Sigmoid colon (tissue), 7 donors: ENCODE results near the gene ARSG. TPM values are rescaled to one million over a fixed set of nuclear protein-coding genes. Genes with fewer than 3 reads are reported as not detected.
"Not testable (repeated sequence)": the region's sequence is repeated elsewhere in the genome, so short reads cannot be mapped to it uniquely, and the experiment has no call there.

Experiments used
- DNase-seq: peaks from one replicate; pipeline ENCODE4 v3.0.0-alpha.2; 2019
- H3K27ac ChIP-seq, 4 donors: fragments of 200-600 bp; sonication (generic); one replicate each; pipeline ENCODE4 v1.5.1; 2016 to 2019; ENCODE audit warnings: mild to moderate bottlenecking in 1 of 4
- H3K27me3 ChIP-seq, 3 donors: fragments of 200-600 bp; sonication (generic); one replicate each; pipeline ENCODE4 v1.5.1; 2019; ENCODE audit warnings: mild to moderate bottlenecking in 1 of 3
- H3K36me3 ChIP-seq, 4 donors: fragments of 200-600 bp; sonication (generic); one replicate each; pipeline ENCODE4 v1.5.1; 2016 to 2019
- H3K4me1 ChIP-seq, 4 donors: fragments of 200-600 bp; sonication (generic); one replicate each; pipeline ENCODE4 v1.5.1; 2017 to 2019
- H3K4me3 ChIP-seq, 4 donors: fragments of 200-600 bp; sonication (generic); one replicate each; pipeline ENCODE4 v1.5.1; 2017 to 2019; ENCODE audit warnings: mild to moderate bottlenecking in 2 of 4, moderate library complexity in 1 of 4
- H3K9me3 ChIP-seq, 4 donors: fragments of 200-600 bp in 3 of 4; sonication (generic) in 3 of 4; one replicate each; pipeline versions ENCODE4 v1.5.1 to v1.6.1; 2013 to 2019
- CTCF ChIP-seq, 4 experiments: fragments of 450-650 bp in 3 of 4; fragments of 200-600 bp in 1 of 4; IDR thresholded peaks; one replicate each; pipeline ENCODE4 v1.5.1; 2016 to 2019; ENCODE audit warnings: antibody characterized with exemption in 4 of 4, mild to moderate bottlenecking in 3 of 4, moderate library complexity in 2 of 4
- EP300 ChIP-seq, 4 donors: sonication (generic); formaldehyde crosslinking; IDR thresholded peaks; one replicate each; pipeline ENCODE4 v1.6.1; 2017; ENCODE audit warnings: antibody characterized with exemption in 4 of 4
- POLR2A ChIP-seq, 2 donors: fragments of 450-650 bp; IDR thresholded peaks; one replicate each; pipeline ENCODE4 v1.6.1; 2016; ENCODE audit warnings: antibody characterized with exemption in 2 of 2, mild to moderate bottlenecking in 2 of 2, moderate library complexity in 2 of 2
- POLR2AphosphoS5 ChIP-seq, 4 donors: sonication (generic); formaldehyde crosslinking; IDR thresholded peaks; one replicate each; pipeline ENCODE4 v1.6.1; 2017; ENCODE audit warnings: antibody characterized with exemption in 4 of 4
- WGBS, 2 donors: extraction: QIAGEN DNeasy Blood & Tissue Kit; methylation state at CpG; one replicate each; pipeline ENCODE4 v1.1.7; 2013; 5-methylcytosine and 5-hydroxymethylcytosine counted together
- intact Hi-C: fragments of 100-400 bp; cut with DNase I; formaldehyde crosslinking; loops from one replicate; pipeline ENCODE4 v1.15.1; 2023
- polyA plus RNA-seq, 3 donors: library from polyadenylated mRNA; stranded (reverse); fragments of 200-250 nt; gene quantifications; one replicate each; pipeline ENCODE4 v1.2.3, GENCODE V29; 2013
- total RNA-seq, 4 donors: library from RNA; depleted of rRNA; stranded (reverse); fragments of >200 nt; gene quantifications; one replicate each; pipeline ENCODE4 v1.1.0, GENCODE V29; 2016
- donor health status: healthy with polysubstance abuse.
- donor health status: Bipolar disorder and iron deficiency.
- donor health status: healthy.

Gene ARSG
- total and polyA plus RNA-seq, 7 donors, result under 0.01 to 3.0 (median 1.8) TPM

- no peaks in the 10 kb centered on the region for H3K9me3 ChIP-seq
- peak overlapping the region; percentile 95 to 99 (median 98) for H3K27ac ChIP-seq
- 1 to 2% methylated on average over 19 of the region's 19 CpGs for WGBS, 2 donors
- TF ChIP-seq POLR2A (IDR thresholded peaks at IDR 0.05) (no peak), EP300 (IDR thresholded peaks at IDR 0.05) (no peak)
- peak; percentile 88 for DNase-seq
- H3K4me3 ChIP-seq, result peak overlapping the region; percentile 80 to 91 (median 80)
- peaks cover 0 to 34% (median 4%) of the 10 kb centered on the region in 4 donors for H3K36me3 ChIP-seq
- H3K4me1 ChIP-seq, result peaks cover 0 to 21% (median 11%) of the 10 kb centered on the region in 4 donors
- intact Hi-C loops, result loop anchor here (2.0 to 5.0 kb wide), 3 partner anchors 44 to 264 kb away; partner anchors contain the start of genes PRKAR1A and WIPI1
- H3K27me3 ChIP-seq, result no peaks in the 10 kb centered on the region
These were observed 43.0 kb upstream of the ARSG start for GRCh38 chr17:68248199-68248825.

GRCh38 chr17:68248891-68249290 is 42.4 kb upstream of the ARSG start:
- Histone ChIP-seq H3K4me3 (peak overlapping the region in 2 of 4 donors; percentile 81 to 91), H3K27me3 (no peaks in the 10 kb centered on the region), H3K4me1 (peaks cover 0 to 21% (median 11%) of the 10 kb centered on the region in 4 donors), H3K9me3 (no peaks in the 10 kb centered on the region), H3K27ac (peak overlapping the region; percentile 95 to 99 (median 98)), H3K36me3 (peaks cover 0 to 40% (median 5%) of the 10 kb centered on the region in 4 donors)
- DNase-seq, result no peak
- intact Hi-C loops, result loop anchor here (2.0 to 5.0 kb wide), 3 partner anchors 44 to 263 kb away; partner anchors contain the start of genes PRKAR1A and WIPI1
- TF ChIP-seq CTCF (IDR thresholded peaks at IDR 0.05) (no peak), POLR2AphosphoS5 (IDR thresholded peaks at IDR 0.05) (no peak), EP300 (IDR thresholded peaks at IDR 0.05) (no peak), POLR2A (IDR thresholded peaks at IDR 0.05) (no peak)
- 61 to 71% methylated on average over 5 of the region's 5 CpGs for WGBS, 2 donors

GRCh38 chr17:68249354-68249765 is 41.9 kb upstream of the ARSG start:
- no peak for TF ChIP-seq EP300 (IDR thresholded peaks at IDR 0.05)
- TF ChIP-seq POLR2A (IDR thresholded peaks at IDR 0.05), result no peak
- TF ChIP-seq CTCF (IDR thresholded peaks at IDR 0.05), result no peak
- TF ChIP-seq POLR2AphosphoS5 (IDR thresholded peaks at IDR 0.05), result no peak
- peak overlapping the region; percentile 95 to 99 (median 98) for H3K27ac ChIP-seq
- no peaks in the 10 kb centered on the region for H3K27me3 ChIP-seq
- no peak overlapping the region for H3K4me3 ChIP-seq
- no peak for DNase-seq
- H3K4me1 ChIP-seq, result peaks cover 0 to 21% (median 11%) of the 10 kb centered on the region in 4 donors
- no peaks in the 10 kb centered on the region for H3K9me3 ChIP-seq
- peaks cover 0 to 44% (median 7%) of the 10 kb centered on the region in 4 donors for H3K36me3 ChIP-seq
- WGBS, 2 donors, result 66 to 68% methylated on average over 7 of the region's 7 CpGs
- intact Hi-C loops, result loop anchor here (2.0 to 5.0 kb wide), 3 partner anchors 45 to 263 kb away; partner anchors contain the start of genes PRKAR1A and WIPI1

GRCh38 chr17:68253426-68253825 is 37.9 kb upstream of the ARSG start:
- H3K9me3 ChIP-seq, H3K4me3 ChIP-seq, H3K27ac ChIP-seq, H3K27me3 ChIP-seq, DNase-seq, intact Hi-C loops: not testable (repeated sequence)
- 55 to 86% methylated on average over 7 of the region's 7 CpGs for WGBS, 2 donors
- Histone ChIP-seq H3K36me3 (peaks cover 10 to 76% (median 15%) of the 10 kb centered on the region in 4 donors), H3K4me1 (peaks cover 0 to 15% (median 11%) of the 10 kb centered on the region in 4 donors)

- no peak for DNase-seq
- TF ChIP-seq POLR2A (IDR thresholded peaks at IDR 0.05), result no peak
- TF ChIP-seq EP300 (IDR thresholded peaks at IDR 0.05), result no peak
- TF ChIP-seq CTCF (IDR thresholded peaks at IDR 0.05), result no peak
- no peak for TF ChIP-seq POLR2AphosphoS5 (IDR thresholded peaks at IDR 0.05)
- Histone ChIP-seq H3K4me3 (no peak overlapping the region), H3K27me3 (no peaks in the 10 kb centered on the region), H3K36me3 (peaks cover 10 to 74% (median 15%) of the 10 kb centered on the region in 4 donors), H3K4me1 (peaks cover 0 to 14% (median 2%) of the 10 kb centered on the region in 4 donors), H3K27ac (no peak overlapping the region), H3K9me3 (no peaks in the 10 kb centered on the region)
- 84 to 92% methylated on average over 4 of the region's 4 CpGs for WGBS, 2 donors
- intact Hi-C loops, result no loop called here
These were observed 36.1 kb upstream of the ARSG start for GRCh38 chr17:68255151-68255550.
